ENCODE measurements around the gene CHMP5.
A peak's percentile ranks its signal among the peaks of the same experiment; 100 is the strongest.

The CHMP5 gene

DNA sequence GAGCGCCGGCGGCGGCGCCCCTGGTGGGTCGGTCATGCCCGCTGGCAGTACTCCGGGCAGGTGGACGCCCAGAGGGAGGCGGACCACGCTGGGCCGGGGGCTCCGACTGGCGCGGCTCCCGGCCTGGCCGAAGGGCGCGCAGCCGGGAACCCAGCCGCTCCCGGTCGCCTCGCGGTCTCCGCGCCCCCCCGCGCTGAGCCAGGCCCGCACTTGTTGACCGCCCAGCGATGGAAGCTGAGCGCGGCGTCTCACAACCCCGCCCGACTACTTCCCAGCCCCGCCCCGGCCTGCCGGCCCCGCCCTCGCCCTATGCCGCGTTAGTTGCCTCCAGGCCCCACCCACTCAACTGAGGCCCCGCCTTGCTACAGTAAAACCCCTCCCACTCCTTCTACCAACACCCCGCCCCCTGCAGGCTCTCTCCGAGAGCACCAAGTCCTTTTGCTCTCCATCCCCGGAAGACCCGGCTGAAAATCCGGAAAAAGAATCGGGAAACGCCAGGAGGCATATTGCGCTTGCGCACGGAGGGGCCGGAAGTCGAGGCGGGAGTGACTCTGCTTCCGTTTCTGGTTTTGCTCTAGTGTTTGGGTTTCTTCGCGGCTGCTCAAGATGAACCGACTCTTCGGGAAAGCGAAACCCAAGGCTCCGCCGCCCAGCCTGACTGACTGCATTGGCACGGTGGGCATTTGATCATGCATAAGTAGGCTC lies at the start of gene CHMP5, which contains the start of gene BAG1:
TSS of gene CHMP5 (plus strand) at position 577 of the 705 bp plus-strand sequence. CDS start at position 607, 30 bp downstream.
TSS of gene BAG1 (minus strand) at position 236 of the 705 bp plus-strand sequence.
- DNase-seq = peak; percentile 97

DNA sequence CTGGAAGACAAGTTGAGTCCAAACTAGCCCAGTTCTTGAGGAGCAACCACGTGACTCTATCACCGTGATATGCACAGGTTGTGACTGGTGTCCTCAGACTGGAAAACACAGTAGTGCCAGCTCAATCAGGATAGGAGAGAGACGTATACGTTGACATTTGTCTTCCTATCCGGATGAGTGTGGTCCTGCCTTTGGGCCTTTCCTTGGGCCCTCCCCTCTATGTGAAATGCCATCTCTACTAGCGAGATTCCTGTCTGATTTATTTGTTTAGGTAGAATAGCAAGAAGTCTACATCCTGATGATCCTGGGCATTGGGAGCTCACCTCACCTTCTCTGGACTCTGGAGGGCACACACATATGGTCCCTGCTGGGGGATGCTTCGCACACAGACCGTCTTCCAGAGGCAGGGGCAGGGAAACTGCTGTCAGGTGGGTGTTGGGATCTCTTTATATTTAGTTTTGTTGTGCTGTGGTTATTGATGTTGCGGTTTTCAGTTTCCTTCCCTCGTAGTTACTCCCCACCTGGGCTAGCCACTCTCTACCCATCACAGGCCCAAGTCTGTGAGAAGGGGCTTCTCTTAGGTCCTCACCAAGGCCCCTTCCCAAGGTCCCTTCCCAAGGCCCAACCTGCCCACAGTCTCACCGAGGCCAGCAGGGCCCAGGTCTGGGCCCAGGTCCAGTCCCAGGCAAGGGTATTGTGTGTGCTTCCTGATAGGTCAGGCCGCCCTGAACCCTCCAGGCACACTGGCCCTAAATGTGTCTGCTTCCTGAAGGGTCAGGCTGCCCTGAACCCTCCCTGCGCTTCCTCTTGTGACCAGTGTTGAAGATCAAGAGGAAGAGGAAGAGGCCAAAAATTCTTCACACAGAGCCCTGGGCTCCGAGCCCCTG lies 43.9 kb upstream of the CHMP5 start:
- no peak for DNase-seq

DNA sequence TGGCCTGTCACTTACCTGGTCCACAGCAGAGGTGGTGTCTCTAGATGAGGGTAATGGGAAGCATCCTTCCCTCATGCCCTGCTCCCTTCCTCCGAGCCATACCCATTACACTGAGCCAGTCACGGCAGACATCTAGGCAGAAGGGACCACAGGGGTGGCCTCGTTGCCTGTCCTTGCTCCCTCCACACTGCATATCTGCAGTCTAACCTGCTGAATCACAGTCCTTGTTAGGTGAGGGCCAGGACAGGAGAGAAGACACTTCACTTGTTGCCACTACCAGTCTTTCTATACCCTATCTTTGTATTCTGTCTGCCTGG lies 43.3 kb upstream of the CHMP5 start:
- DNase-seq = no peak

DNA sequence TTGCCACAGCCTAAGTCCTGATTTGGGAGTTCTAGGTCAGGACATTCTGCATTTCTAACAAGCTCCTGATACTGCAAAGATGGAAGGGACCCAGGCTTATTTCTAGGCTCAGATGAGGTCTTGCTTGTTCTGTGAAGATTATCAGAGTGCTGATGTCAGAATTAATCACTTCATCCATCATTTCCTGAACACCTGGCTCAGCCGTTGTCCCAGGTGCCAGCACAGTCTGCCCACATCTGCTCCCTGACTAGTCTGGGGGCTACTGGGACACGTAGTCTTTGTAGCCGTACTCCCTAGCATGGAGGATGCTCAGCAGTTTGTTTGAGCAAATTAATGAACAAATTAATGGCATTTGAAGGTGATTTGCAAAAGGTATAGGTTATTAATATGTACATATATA lies 42.8 kb upstream of the CHMP5 start:
- no peak for DNase-seq

DNA sequence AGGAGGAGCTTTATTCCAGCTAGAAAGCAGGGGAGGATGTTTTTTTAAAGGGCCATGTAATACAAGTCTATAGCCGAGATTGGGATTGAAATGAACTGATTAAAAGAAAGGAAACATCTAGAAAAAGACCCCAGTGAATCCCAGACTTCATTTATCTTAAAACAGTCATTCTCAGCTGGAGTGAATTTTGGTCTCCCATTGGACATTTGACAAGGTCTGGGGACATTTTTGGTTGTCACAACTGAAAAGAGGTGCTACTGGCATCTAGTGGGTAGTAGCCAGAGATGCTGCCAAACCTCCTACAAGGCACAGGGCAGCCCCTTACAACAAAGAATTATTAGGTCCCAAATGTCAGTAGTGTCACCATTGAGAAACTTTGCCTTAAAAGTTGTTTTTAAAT lies 41.2 kb upstream of the CHMP5 start:
- DNase-seq = no peak

- peak; percentile 44 for DNase-seq
These were observed 39.3 kb upstream of the CHMP5 start for GRCh38 chr9:33225319-33226147.

GRCh38 chr9:33227008-33227398 lies 37.8 kb upstream of the CHMP5 start:
- DNase-seq = no peak

GRCh38 chr9:33227741-33228140 lies 37.1 kb upstream of the CHMP5 start:
- no peak for DNase-seq

GRCh38 chr9:33228606-33229005 lies 36.2 kb upstream of the CHMP5 start:
- no peak for DNase-seq

DNA sequence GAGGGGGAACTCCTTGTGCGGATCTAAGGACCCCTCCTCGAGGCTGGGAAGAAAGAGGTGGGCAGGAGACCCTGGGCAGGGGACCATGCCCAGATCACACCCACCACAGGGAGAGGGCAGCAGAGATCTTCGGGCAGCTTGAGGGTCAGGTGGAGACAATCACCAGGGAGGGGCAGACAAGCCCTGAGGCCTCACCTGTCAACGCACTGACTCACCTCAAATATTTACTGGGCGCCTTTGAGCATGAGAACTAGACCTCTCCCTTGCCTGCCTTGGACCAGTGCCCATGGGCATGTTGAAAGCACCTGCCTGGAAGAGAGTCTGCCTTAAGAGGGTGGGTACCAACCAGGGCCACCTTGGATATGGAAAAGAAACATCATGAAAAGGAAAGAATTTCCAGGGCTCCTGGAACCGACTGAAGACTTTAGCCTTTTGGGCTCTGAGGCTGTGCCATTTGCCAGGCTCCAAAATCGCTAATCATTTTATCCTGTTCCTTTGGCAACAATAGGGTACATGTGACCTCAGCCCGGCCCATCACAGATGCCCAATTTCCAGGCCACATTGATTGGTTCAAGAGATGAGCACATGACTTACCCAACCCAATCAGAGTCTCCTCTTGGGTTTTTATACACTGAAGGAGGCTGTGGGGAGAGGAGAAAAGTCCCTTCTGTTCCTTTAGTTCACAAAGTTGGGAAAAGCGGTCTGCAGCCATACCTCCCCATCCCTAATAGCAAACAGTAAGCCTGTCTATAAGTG lies 35.3 kb upstream of the CHMP5 start:
- peak; percentile 55 for DNase-seq

- DNase-seq = no peak
These were observed 33.9 kb upstream of the CHMP5 start for GRCh38 chr9:33230756-33231622.

- DNase-seq = no peak
These were observed 33.3 kb upstream of the CHMP5 start for GRCh38 chr9:33231623-33231942.

GRCh38 chr9:33232815-33233214 lies 32.0 kb upstream of the CHMP5 start:
- DNase-seq = no peak

DNA sequence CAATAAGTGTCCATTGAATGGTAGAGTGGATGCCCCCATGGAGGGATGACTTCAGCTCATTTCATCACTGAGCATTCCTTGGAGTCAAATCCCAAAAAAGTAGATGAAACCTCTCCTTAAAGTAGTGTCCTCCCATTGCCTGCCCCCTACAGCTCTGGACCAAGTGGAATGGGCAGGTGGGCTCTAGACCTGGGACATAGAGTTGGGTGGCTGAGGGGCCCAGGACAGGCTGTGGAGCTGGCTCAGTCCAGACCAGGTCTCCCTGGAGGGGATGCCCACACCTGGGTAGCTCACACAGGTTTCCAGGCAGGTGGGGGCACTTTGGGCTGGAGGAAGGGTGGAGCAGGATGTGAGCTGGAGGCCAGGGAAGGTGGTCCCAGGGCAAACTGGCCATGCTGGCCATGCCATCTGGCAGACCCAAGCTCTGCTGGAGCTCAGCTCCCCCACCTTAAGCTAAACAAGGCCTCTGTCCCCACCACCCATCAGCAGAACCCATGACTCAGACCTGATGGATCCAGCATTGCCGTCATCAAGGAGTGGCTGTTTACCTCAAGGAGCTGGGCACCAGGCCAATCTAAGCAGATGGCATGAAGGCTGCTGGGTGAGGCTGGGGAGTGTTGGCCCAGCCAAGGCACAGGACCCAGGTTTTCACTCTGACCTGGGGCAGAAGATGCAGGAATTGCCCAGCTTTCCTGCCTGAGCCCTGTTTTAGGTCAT lies 31.1 kb upstream of the CHMP5 start:
- DNase-seq = no peak

DNA sequence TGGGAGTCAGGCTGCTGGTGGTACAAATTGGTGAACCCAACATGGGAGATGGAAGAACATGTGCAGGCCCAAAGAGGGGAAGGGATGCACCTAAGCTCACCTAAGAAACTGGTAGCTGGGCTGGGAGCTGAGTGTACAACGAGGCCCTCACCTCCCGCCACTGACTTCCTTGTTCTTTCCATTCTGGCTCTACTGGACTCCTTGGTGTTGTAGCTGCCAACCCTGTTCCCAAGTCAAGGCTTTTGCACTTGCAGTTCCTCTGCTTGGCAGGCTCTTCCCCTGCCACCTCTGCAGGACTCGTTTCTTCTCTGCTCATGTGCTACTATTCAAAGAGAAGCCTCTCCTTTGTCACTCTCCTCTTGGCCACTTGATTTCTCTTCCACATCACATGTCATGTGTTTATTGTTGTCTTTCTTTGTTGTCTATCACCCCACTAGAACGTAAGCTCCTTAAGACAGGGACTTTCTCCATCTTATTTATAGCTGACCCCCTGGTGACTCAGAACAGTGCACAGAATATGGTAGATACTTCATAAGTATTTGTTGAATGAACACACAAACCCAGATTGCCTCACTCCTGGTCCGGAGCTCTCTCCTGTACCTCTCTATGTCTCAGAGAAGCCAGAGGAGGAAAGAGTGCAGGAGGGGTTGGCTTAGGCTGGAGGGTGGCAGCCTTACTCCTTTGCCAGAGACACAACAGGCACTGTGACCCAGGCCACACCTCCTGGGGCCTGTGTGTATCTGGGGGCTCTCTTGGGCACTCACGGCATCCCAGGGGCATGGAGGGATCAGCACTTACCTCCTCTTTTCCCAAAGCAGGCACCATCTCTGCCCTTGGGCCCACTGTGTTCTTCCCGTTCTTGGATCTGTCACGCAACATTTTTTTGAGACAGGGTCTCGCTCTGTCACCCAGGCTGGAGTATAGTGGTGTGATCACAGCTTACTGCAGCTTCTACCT lies 30.1 kb upstream of the CHMP5 start:
- no peak for DNase-seq

- DNase-seq = no peak
These were observed 28.3 kb upstream of the CHMP5 start for GRCh38 chr9:33236571-33236970.

- DNase-seq = no peak
These were observed 24.9 kb upstream of the CHMP5 start, which contains the start of gene SPINK4 for GRCh38 chr9:33239921-33240320. SPINK4 (plus strand) TSS chr9:33240167; CDS start chr9:33240209, 42 bp downstream.

- no peak for DNase-seq
These were observed 23.6 kb upstream of the CHMP5 start for GRCh38 chr9:33241298-33241697.

GRCh38 chr9:33242609-33243134 lies 22.2 kb upstream of the CHMP5 start:
- no peak for DNase-seq

Data from NCI-H2107 (cell line).